GM19240 (cell line): Measurements from ENCODE around the gene SLC9A4.
A peak's percentile ranks its signal among the peaks of the same experiment; 100 is the strongest.

ENCODE experiments used
- DNase-seq: peaks from one replicate; pipeline ENCODE4 v3.0.0; 2011; ENCODE audit warnings: low spot score; ENCODE audit not compliant: insufficient read length

SLC9A4 gene

GRCh38 chr2:102473020-102473419 is at the start of gene SLC9A4:
TSS of gene SLC9A4 (plus strand) at chr2:102473226. CDS start at chr2:102473760, 534 bp downstream.
- peak; percentile 8 for DNase-seq

GRCh38 chr2:102423368-102423767 is 49.7 kb upstream of the SLC9A4 start:
- DNase-seq = no peak

- no peak for DNase-seq
Measured at GRCh38 chr2:102424754-102425153, 48.3 kb upstream of the SLC9A4 start.

GRCh38 chr2:102425441-102426132 is 47.4 kb upstream of the SLC9A4 start:
- DNase-seq = no peak

GRCh38 chr2:102427249-102427648 is 45.8 kb upstream of the SLC9A4 start:
- DNase-seq = no peak

GRCh38 chr2:102428573-102428972 is 44.5 kb upstream of the SLC9A4 start:
- no peak for DNase-seq

GRCh38 chr2:102432386-102432785 is 40.6 kb upstream of the SLC9A4 start:
- no peak for DNase-seq

GRCh38 chr2:102433973-102434654 is 38.9 kb upstream of the SLC9A4 start:
- no peak for DNase-seq

GRCh38 chr2:102434655-102435381 is 38.2 kb upstream of the SLC9A4 start:
- no peak for DNase-seq

GRCh38 chr2:102435741-102436140 is 37.3 kb upstream of the SLC9A4 start:
- DNase-seq = no peak

- no peak for DNase-seq
Measured at GRCh38 chr2:102436323-102436722, 36.7 kb upstream of the SLC9A4 start.

GRCh38 chr2:102437122-102437521 is 35.9 kb upstream of the SLC9A4 start:
- DNase-seq = no peak

GRCh38 chr2:102438111-102438510 is 34.9 kb upstream of the SLC9A4 start:
- DNase-seq = no peak

GRCh38 chr2:102438578-102438977 is 34.4 kb upstream of the SLC9A4 start:
- DNase-seq = no peak

- no peak for DNase-seq
Measured at GRCh38 chr2:102439065-102439695, 33.8 kb upstream of the SLC9A4 start.

- no peak for DNase-seq
Measured at GRCh38 chr2:102442967-102443828, 29.8 kb upstream of the SLC9A4 start.

GRCh38 chr2:102444233-102444632 is 28.8 kb upstream of the SLC9A4 start:
- no peak for DNase-seq

GRCh38 chr2:102446936-102447335 is 26.1 kb upstream of the SLC9A4 start:
- DNase-seq = no peak

GRCh38 chr2:102449370-102449974 is 23.6 kb upstream of the SLC9A4 start:
- no peak for DNase-seq

- no peak for DNase-seq
Measured at GRCh38 chr2:102451968-102452367, 21.1 kb upstream of the SLC9A4 start.
